ENCODE data around the gene RASL12.

RASL12 gene

DNA sequence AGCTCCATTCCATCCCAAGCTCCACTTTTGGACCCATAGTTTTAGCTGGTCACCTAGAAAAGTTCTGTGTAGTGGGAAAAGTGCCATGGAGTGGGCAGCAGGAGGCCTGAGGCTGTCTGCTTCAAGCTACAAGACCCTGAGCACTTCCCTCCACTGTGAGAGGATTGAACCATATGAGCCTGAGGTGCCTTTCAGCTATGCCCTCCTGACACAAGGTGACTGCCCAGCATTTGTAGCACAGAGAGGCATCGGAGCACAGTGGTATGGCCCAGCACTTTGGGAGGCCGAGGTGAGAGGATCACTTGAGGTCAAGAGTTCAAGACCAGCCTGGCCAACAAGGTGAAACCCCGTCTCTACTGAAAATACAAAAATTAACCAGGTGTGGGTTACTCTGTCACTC lies 4.8 kb upstream of the RASL12 start:
- FAIRE-seq, result no peak
- TF ChIP-seq, protein P1, sequence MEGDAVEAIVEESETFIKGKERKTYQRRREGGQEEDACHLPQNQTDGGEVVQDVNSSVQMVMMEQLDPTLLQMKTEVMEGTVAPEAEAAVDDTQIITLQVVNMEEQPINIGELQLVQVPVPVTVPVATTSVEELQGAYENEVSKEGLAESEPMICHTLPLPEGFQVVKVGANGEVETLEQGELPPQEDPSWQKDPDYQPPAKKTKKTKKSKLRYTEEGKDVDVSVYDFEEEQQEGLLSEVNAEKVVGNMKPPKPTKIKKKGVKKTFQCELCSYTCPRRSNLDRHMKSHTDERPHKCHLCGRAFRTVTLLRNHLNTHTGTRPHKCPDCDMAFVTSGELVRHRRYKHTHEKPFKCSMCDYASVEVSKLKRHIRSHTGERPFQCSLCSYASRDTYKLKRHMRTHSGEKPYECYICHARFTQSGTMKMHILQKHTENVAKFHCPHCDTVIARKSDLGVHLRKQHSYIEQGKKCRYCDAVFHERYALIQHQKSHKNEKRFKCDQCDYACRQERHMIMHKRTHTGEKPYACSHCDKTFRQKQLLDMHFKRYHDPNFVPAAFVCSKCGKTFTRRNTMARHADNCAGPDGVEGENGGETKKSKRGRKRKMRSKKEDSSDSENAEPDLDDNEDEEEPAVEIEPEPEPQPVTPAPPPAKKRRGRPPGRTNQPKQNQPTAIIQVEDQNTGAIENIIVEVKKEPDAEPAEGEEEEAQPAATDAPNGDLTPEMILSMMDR (IDR thresholded peaks at IDR 0.05; ENCODE audit: insufficient read depth, missing control alignments), result no peak
- no peak for DNase-seq (ENCODE audit: insufficient read length, low spot score)

DNA sequence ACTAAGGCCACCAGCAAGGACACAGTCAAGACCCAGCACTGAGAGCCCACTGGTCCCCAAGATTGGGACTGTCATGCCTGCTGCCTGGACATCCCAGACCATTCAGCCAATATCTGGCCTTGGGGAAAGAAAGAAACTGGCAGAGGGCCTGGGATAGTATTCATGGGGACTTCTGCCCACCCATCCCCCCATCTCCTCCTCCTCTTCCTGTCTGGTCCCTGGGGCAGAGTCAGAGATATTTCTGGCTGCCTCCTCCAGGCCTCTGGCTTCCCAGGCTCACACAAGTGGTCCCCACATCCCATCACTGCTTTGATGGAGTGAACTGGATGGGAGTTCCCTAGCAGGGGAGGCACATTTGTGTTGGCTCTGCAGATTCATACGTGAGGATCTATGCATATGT lies 4.2 kb upstream of the RASL12 start:
- no peak for DNase-seq (ENCODE audit: insufficient read length, low spot score)
- FAIRE-seq, result no peak
- TF ChIP-seq, protein P1 (IDR thresholded peaks at IDR 0.05; ENCODE audit: insufficient read depth, missing control alignments), result no peak

DNA sequence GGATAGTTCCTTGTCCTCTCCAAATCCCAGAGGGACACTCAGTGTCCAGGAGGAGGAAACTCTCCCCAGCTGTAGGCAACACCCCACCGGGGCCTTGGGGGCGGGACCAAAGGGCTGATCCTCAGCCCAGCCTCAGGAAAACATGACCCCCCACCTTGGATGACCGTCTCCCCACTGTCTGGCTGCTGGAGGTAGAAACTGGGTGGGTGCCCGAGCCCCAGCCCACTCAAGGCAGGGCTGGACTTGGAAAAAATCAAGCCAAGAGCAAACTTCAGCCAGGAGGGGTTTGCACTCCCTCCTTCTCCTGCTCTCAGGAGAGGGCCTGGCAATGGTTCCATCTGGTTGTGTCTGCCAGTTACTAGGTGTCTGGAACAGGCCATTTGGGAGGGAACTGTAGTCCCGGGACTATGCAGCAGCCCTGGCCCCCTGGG lies 3.6 kb upstream of the RASL12 start:
- FAIRE-seq, result no peak
- TF ChIP-seq, protein P1 (IDR thresholded peaks at IDR 0.05; ENCODE audit: insufficient read depth, missing control alignments), result no peak
- no peak for DNase-seq (ENCODE audit: insufficient read length, low spot score)

DNA sequence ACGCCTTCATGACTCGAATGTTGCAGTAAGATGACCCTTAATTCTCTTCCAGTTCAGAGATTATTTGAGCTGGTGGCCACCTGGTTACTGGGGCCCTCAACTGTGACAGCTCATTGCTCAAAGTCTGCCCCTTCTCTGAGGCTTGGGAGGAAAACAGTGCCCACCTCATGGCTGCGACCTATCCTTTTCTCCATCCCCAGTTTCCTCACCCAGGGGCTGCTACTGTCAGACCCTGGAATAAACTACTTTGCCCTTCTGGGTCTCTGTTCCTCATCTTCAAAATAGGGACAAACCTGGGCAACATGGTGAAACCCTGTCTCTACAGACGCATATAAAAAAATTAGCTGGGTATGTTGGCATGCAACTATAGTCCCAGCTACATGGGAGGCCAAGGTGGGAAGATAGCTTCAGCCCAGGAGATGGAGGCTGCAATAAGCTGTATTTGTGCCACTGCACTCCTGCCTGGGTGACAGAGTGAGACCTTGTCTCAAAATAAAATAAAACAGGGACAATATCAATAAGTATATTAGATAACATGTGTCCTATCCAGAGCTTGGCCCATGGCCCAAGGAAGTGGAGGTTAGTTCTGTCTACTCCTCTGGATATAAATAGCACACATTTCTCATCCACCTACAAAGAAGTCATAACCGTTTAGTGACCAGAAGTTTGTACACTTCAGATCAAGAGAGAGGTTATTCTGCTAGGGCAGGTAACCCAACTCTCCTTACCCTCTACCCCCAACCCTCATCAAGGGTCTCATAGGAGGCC lies 2.2 kb upstream of the RASL12 start:
- no peak for FAIRE-seq
- DNase-seq (ENCODE audit: insufficient read length, low spot score), result no peak
- TF ChIP-seq, protein P1 (IDR thresholded peaks at IDR 0.05; ENCODE audit: insufficient read depth, missing control alignments), result no peak

DNA sequence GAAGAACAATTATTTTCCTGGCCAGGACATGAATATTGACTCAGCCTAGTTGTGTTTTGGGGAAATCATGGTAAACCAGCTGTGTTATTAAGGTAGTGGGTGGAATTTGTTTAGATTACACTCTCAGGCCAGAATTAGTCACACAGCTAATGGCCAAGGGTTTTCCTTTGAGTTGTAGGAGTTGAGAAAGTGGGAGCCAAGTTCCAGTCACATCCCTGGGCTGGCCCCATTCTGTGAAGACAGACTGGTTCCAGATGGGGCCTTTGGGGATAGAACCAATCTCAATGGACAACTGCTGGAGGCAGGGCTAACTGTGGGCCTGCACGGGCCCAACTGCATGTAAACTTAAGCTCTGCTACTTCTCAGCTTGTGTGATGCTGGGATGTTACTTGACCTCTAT lies 1.4 kb upstream of the RASL12 start:
- no peak for DNase-seq (ENCODE audit: insufficient read length, low spot score)
- TF ChIP-seq, protein P1 (IDR thresholded peaks at IDR 0.05; ENCODE audit: insufficient read depth, missing control alignments), result no peak
- no peak for FAIRE-seq

DNA sequence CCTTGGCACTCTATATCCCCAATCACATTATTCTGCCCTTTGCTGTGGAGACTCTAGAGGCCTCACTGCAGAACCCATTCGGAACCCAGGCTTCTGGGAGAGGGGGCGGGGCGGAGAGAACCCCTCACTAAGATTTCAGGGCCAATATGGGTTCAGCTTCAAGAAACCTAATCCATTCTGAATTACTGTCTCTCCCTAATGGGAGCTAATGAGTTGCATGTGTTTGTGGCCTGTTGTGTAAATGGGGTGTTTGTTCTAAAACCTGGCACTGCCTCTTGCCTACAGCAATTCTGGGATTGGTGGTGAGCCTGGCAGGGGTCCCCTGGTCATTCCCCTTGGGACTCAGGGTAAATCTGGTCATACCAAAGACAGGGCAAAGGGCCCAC lies 605 bp upstream of the RASL12 start:
- FAIRE-seq (no peak), DNase-seq (ENCODE audit: insufficient read length, low spot score) (no peak)
- TF ChIP-seq, protein P1 (IDR thresholded peaks at IDR 0.05; ENCODE audit: insufficient read depth, missing control alignments), result no peak

DNA sequence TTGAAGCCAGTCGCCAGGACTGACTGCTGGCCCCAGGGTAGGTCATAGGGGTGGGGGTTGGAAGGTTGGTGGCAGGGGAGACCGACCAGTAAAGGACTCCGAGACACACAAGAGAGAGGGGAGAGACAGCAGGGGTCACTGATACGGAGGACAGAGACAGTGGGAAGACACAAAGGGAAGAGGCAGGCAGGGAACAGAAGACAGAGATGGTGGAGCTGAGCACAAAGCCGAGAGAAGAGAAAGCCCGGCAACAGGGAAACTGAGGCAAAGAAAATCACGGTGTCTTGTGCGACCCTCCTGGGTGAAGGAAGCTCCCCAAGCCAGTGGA lies 510 bp downstream of the RASL12 start:
- TF ChIP-seq, protein P1 (IDR thresholded peaks at IDR 0.05; ENCODE audit: insufficient read depth, missing control alignments), result no peak
- DNase-seq (ENCODE audit: insufficient read length, low spot score) (no peak), FAIRE-seq (no peak)

Data from D721Med (cell line).